NT2/D1 (cell line): ENCODE data around the gene SNX17.

Source experiments
- DNase-seq: peaks from one replicate; pipeline ENCODE4 v3.0.0-alpha.2; 2011; ENCODE audit warnings: low read depth, low spot score
- H3K27me3 ChIP-seq: 2 replicates; pipeline ENCODE4 v1.6.0; 2011; ENCODE audit warnings: mild to moderate bottlenecking; ENCODE audit not compliant: insufficient read length, insufficient read depth
- H3K36me3 ChIP-seq: 2 replicates; pipeline ENCODE4 v1.6.1; 2011; ENCODE audit warnings: mild to moderate bottlenecking, low read length, mixed read lengths; ENCODE audit not compliant: insufficient read depth, insufficient read length
- H3K4me1 ChIP-seq: 2 replicates; pipeline ENCODE4 v1.5.1; 2011; ENCODE audit not compliant: insufficient read depth, insufficient read length
- H3K4me3 ChIP-seq: 2 replicates; pipeline ENCODE4 v1.5.1; 2011; ENCODE audit warnings: low read depth; ENCODE audit not compliant: insufficient read length
- H3K9ac ChIP-seq: 2 replicates; pipeline ENCODE4 v1.6.0; 2011; ENCODE audit warnings: low read depth; ENCODE audit not compliant: insufficient read length
- H3K9me3 ChIP-seq: 2 replicates; pipeline ENCODE4 v1.5.1; 2011; ENCODE audit warnings: mild to moderate bottlenecking, low read length; ENCODE audit not compliant: insufficient read depth
- SUZ12 ChIP-seq: IDR thresholded peaks from 2 replicates; pipeline ENCODE4 v1.6.1; 2011; ENCODE audit not compliant: insufficient read length, insufficient read depth; ENCODE audit errors: extremely low read depth
- YY1 ChIP-seq: IDR thresholded peaks from 2 replicates; pipeline ENCODE4 v1.6.1; 2011; ENCODE audit not compliant: insufficient read length, insufficient read depth
- ZNF274 ChIP-seq: IDR thresholded peaks from 2 replicates; pipeline ENCODE4 v1.6.1; 2011; ENCODE audit warnings: mild to moderate bottlenecking, low read depth, low read length

Gene SNX17

DNA sequence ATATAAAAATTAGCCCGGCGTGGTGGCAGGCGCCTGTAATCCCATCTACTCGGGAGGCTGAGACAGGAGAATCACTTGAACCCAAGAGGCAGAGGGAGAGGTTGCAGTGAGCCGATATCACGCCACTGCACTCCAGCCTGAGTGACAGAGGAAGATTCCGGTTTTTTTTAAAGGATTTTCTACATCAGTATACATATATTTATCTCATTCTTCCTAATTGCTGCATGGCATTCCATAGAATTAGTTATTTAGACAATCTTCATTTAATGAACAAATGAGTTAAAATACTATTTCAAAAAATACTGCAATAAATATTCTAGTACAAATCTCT lies 15.9 kb upstream of the SNX17 start:
- Histone ChIP-seq H3K27me3 (no peaks in the 10 kb centered on the region), H3K36me3 (peaks cover 18% of the 10 kb centered on the region), H3K4me1 (no peaks in the 10 kb centered on the region), H3K9ac (no peak overlapping the region), H3K4me3 (no peak overlapping the region), H3K9me3 (0 out of 2 replicates have a peak, but pooled peaks cover 7% of the 10 kb centered on the region)
- TF ChIP-seq YY1 (no peak), ZNF274 (no peak), SUZ12 (no peak)
- DNase-seq = no peak

DNA sequence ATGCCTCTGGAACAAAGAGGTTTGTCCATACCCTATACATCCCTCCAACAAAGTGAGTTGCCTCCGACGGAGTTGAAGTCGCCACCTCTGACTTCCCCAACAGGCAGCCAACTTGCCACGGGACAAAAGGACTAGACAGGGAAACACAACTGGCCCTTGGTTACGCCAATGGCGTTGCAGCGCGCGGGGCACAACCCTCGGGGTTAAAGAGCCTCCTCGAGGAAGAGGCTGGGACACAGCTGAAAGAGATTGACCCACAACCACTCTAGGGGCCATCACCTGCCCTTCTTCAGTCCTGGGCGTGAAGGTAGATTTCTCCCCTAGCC lies 14.4 kb upstream of the SNX17 start:
- 0 out of 2 replicates have a peak, but pooled peaks cover 7% of the 10 kb centered on the region for H3K9me3 ChIP-seq
- TF ChIP-seq ZNF274 = no peak
- TF ChIP-seq YY1 = no peak
- no peak for TF ChIP-seq SUZ12
- H3K27me3 ChIP-seq = no peaks in the 10 kb centered on the region
- DNase-seq = peak; percentile 23
- H3K36me3 ChIP-seq = peaks cover 13% of the 10 kb centered on the region
- H3K4me3 ChIP-seq = peak overlapping the region; percentile 93
- no peaks in the 10 kb centered on the region for H3K4me1 ChIP-seq
- H3K9ac ChIP-seq = peak overlapping the region; percentile 98

DNA sequence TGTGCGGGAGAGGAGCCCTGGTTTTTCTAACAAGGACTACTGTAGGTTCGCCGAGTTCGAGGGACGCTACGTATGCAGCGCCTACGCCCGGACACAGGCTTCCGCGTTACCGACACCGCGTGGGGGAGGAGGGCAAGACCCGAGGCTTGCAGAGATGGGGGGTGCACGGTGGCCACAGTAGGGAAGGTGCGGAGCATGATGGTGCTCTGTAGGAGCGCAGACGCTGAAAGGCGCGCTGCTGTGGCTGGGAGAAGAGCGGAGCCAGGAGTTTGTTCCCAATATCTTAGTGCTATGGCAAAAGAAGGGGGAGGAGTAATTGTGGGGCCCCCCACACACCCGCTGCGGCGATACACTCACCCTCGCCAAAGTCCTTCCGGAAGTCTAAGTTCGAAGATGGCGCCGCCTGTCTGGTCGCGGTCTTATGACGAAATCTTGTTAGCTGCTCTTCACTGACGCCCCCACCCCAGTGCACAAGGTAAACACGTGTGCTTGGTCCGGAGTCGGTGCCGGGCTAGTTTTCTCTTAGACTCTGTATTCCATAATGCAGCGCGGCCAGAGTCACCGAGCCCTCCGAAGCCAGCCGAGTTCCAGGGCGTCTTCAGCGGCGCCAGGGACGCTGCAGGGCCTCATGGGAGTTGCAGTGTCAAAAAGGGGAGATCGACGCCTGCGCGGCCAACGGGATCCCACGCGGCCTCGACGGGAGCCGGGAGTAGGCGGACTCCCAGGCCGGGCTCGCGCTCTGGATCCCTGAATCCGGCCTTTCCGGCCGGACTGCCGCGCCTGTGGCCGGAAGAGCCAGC lies 13.8 kb upstream of the SNX17 start, which contains the start of gene GTF3C2:
GTF3C2 (minus strand) TSS at position 383 of the 800 bp plus-strand sequence. CDS start 13,210 bp downstream, outside the sequence.
- Histone ChIP-seq H3K4me1 (no peaks in the 10 kb centered on the region), H3K36me3 (peaks cover 13% of the 10 kb centered on the region), H3K4me3 (peak within 1 kb of the TSS; percentile 93), H3K9me3 (0 out of 2 replicates have a peak, but pooled peaks cover 7% of the 10 kb centered on the region), H3K9ac (peak within 1 kb of the TSS; percentile 98), H3K27me3 (no peaks in the 10 kb centered on the region)
- TF ChIP-seq SUZ12 (no peak), ZNF274 (no peak), YY1 (peak; percentile 79)
- DNase-seq = peak; percentile 98

DNA sequence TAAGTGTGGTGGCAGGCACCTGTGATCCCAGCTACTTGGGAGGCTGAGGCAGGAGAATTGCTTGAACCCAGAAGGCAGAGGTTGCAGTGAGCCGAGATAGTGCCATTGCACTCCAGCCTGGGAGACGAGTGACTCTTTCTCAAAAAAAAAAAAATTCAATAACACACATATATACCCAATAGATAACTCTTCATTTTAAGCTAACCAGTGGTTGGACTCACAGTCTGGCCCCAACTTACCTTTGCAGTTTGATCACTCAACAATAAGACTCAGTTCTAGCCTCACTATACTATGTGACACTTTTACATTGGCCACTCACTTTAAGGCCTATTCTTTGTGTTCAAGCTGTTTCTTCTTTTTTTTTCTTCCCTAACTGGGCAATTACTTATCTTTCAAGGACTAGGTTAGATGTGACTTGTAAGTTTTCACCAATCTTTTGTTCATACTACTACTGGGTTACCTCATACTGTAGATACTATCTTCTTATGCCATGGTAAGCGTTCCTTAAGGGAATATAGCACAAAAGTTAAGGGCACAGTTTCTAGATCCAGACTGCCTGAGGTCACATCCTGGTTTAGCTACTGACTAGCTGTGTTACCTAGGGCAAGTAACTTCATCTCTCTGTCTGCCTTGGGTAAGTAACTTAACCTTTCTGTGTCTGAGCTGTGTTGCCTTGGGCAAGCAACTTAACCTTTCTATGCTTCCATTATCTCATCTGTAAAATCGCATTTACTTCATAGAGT lies 7.6 kb upstream of the SNX17 start:
- 0 out of 2 replicates have a peak, but pooled peaks cover 7% of the 10 kb centered on the region for H3K9me3 ChIP-seq
- no peak overlapping the region for H3K4me3 ChIP-seq
- TF ChIP-seq SUZ12 = no peak
- no peak for TF ChIP-seq ZNF274
- TF ChIP-seq YY1 = no peak
- no peaks in the 10 kb centered on the region for H3K4me1 ChIP-seq
- DNase-seq = no peak
- no peaks in the 10 kb centered on the region for H3K27me3 ChIP-seq
- peaks cover 48% of the 10 kb centered on the region for H3K36me3 ChIP-seq
- H3K9ac ChIP-seq = no peak overlapping the region

DNA sequence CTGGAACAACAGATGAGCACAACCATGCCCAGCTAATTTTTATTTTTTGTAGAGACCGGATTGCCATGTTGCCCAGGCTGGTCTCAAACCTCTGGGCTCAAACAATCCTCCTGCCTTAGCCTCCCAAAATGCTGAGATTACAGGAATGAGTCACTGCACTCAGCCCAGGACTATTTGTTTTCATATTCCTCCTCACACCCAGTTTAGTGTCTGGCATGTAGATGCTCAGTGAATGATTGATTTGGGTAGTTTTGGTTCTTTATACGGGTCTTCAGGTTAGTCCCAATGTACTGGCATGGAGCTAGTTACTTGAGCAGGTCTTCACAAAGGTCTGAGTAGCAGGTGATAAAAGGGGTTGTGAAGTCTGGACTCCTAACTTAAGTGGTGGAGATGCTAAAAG lies 6.5 kb upstream of the SNX17 start:
- H3K36me3 ChIP-seq = peaks cover 51% of the 10 kb centered on the region
- H3K4me1 ChIP-seq = no peaks in the 10 kb centered on the region
- H3K4me3 ChIP-seq = no peak overlapping the region
- H3K9ac ChIP-seq = no peak overlapping the region
- no peaks in the 10 kb centered on the region for H3K27me3 ChIP-seq
- no peaks in the 10 kb centered on the region for H3K9me3 ChIP-seq
- no peak for DNase-seq
- no peak for TF ChIP-seq ZNF274
- no peak for TF ChIP-seq YY1
- TF ChIP-seq SUZ12 = no peak

DNA sequence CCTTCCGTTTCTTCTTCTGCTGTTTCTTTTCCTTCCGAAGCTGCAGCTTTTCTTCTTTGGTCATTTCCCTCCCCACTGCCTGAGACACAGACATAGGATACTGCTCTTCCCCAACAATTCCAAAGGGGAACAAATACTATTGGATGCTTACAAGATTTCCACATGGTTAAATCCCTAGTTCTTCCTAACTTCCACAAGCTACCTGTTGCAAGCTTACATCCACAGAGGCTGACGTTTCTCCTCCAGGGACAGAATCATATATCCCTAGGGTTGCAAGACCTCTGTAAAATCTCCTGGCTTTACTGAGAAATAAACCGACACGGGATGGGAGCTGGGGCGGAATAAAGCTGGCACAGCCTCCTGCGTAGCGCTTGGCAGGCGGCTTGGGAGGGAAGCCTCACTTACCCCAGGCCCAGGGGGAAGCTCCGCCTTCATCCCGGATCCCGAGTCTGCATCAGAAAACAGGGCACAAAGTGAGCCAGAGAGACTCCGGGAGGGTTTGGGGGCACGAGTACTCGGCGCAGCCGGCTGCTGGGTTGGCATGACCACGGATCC lies 868 bp upstream of the SNX17 start:
- Histone ChIP-seq H3K9me3 (no peaks in the 10 kb centered on the region), H3K27me3 (no peaks in the 10 kb centered on the region), H3K9ac (peak overlapping the region; percentile 96), H3K4me3 (peak overlapping the region; percentile 99), H3K4me1 (peaks cover 5% of the 10 kb centered on the region), H3K36me3 (peaks cover 63% of the 10 kb centered on the region)
- TF ChIP-seq ZNF274 (no peak), SUZ12 (no peak), YY1 (no peak)
- no peak for DNase-seq
